Measurements from ENCODE around the gene MSRB1. TPM values are rescaled to one million over a fixed set of nuclear protein-coding genes. Genes with fewer than 3 reads are reported as not detected.

The MSRB1 gene
- total and polyA plus RNA-seq, 7 donors, result 17.8 to 136 (median 35.7) TPM

- no peak for DNase-seq
- Histone ChIP-seq H3K27ac (no peak within 1 kb of the TSS), H3K9me3 (no peaks in the 10 kb centered on the region), H3K27me3 (peaks cover 33 to 96% (median 70%) of the 10 kb centered on the region in 3 donors), H3K4me3 (no peak within 1 kb of the TSS), H3K36me3 (no peaks in the 10 kb centered on the region), H3K4me1 (peaks cover 0 to 14% (median 9%) of the 10 kb centered on the region in 4 donors)
- TF ChIP-seq POLR2A (IDR thresholded peaks at IDR 0.05) (no peak), EP300 (IDR thresholded peaks at IDR 0.05) (no peak), CTCF (IDR thresholded peaks at IDR 0.05) (no peak), POLR2AphosphoS5 (IDR thresholded peaks at IDR 0.05) (no peak)
- intact Hi-C loops (cut with DNase I), result no loop called here
- 4 to 5% methylated on average over 71 of the region's 71 CpGs for WGBS, 2 donors
Measured at GRCh38 chr16:1918351-1919326, 24.4 kb downstream of the MSRB1 start, which contains the start of gene HS3ST6. Gene HS3ST6 (minus strand): TSS chr16:1918415. CDS start chr16:1918323, 92 bp downstream.

GRCh38 chr16:1917665-1918350, 25.2 kb downstream of the MSRB1 start:
- WGBS, 2 donors, result 1 to 3% methylated on average over 81 of the region's 81 CpGs
- H3K27me3 ChIP-seq, result peaks cover 33 to 95% (median 62%) of the 10 kb centered on the region in 3 donors

GRCh38 chr16:1917056-1917664, 25.8 kb downstream of the MSRB1 start:
- 6 to 10% methylated on average over 22 of the region's 22 CpGs for WGBS, 2 donors
- no peak overlapping the region for H3K27ac ChIP-seq
- H3K4me3 ChIP-seq, result no peak overlapping the region
- H3K9me3 ChIP-seq, result no peaks in the 10 kb centered on the region
- H3K4me1 ChIP-seq, result peaks cover 0 to 10% (median 6%) of the 10 kb centered on the region in 4 donors
- intact Hi-C loops (cut with DNase I), result no loop called here
- peaks cover 33 to 88% (median 56%) of the 10 kb centered on the region in 3 donors for H3K27me3 ChIP-seq
- DNase-seq, result no peak
- no peaks in the 10 kb centered on the region for H3K36me3 ChIP-seq
- TF ChIP-seq POLR2A (IDR thresholded peaks at IDR 0.05) (no peak), EP300 (IDR thresholded peaks at IDR 0.05) (no peak), CTCF (IDR thresholded peaks at IDR 0.05) (no peak), POLR2AphosphoS5 (IDR thresholded peaks at IDR 0.05) (no peak)

More at GRCh38 chr16:1917665-1918350, 25.2 kb downstream of the MSRB1 start:
- DNase-seq, result no peak
- Histone ChIP-seq H3K27ac (no peak overlapping the region), H3K9me3 (no peaks in the 10 kb centered on the region), H3K4me3 (no peak overlapping the region), H3K36me3 (no peaks in the 10 kb centered on the region), H3K4me1 (peaks cover 0 to 10% (median 6%) of the 10 kb centered on the region in 4 donors)
- intact Hi-C loops (cut with DNase I), result no loop called here
- TF ChIP-seq POLR2A (IDR thresholded peaks at IDR 0.05) (no peak), POLR2AphosphoS5 (IDR thresholded peaks at IDR 0.05) (no peak), CTCF (IDR thresholded peaks at IDR 0.05) (no peak), EP300 (IDR thresholded peaks at IDR 0.05) (no peak)

- H3K36me3 ChIP-seq, result no peaks in the 10 kb centered on the region
- intact Hi-C loops (cut with DNase I), result no loop called here
- H3K27me3 ChIP-seq, result peaks cover 33 to 83% (median 53%) of the 10 kb centered on the region in 3 donors
- no peak overlapping the region for H3K4me3 ChIP-seq
- 23 to 33% methylated on average over 5 of the region's 5 CpGs for WGBS, 2 donors
- H3K4me1 ChIP-seq, result peaks cover 0 to 10% (median 6%) of the 10 kb centered on the region in 4 donors
- TF ChIP-seq POLR2AphosphoS5 (IDR thresholded peaks at IDR 0.05), result no peak
- TF ChIP-seq EP300 (IDR thresholded peaks at IDR 0.05), result no peak
- no peak for TF ChIP-seq CTCF (IDR thresholded peaks at IDR 0.05)
- no peak for TF ChIP-seq POLR2A (IDR thresholded peaks at IDR 0.05)
- H3K27ac ChIP-seq, result no peak overlapping the region
- no peaks in the 10 kb centered on the region for H3K9me3 ChIP-seq
- no peak for DNase-seq
Measured at GRCh38 chr16:1916640-1916990, 26.4 kb downstream of the MSRB1 start.

Measured in sigmoid colon (tissue), 7 donors.